Jurkat, Clone E6-1 (cell line): ENCODE results near the gene NBEAL2.
A peak's percentile ranks its signal among the peaks of the same experiment; 100 is the strongest.

Experiments used
- DNase-seq: peaks from one replicate; pipeline ENCODE4 v3.0.0-alpha.2; 2011; ENCODE audit warnings: low read depth, low spot score
- H3K4me3 ChIP-seq: 2 replicates; pipeline ENCODE4 v1.5.1; 2011; ENCODE audit warnings: mild to moderate bottlenecking, low read length, control low read depth, moderate library complexity

Gene NBEAL2

GRCh38 chr3:47006145-47006651 lies 26.7 kb downstream of the NBEAL2 start:
- no peak overlapping the region for H3K4me3 ChIP-seq
- no peak for DNase-seq

- no peak overlapping the region for H3K4me3 ChIP-seq
- no peak for DNase-seq
These were observed 27.5 kb downstream of the NBEAL2 start for GRCh38 chr3:47007001-47007400.

- no peak for DNase-seq
- no peak overlapping the region for H3K4me3 ChIP-seq
These were observed 28.2 kb downstream of the NBEAL2 start for GRCh38 chr3:47007482-47008233.

- DNase-seq, result no peak
- H3K4me3 ChIP-seq, result no peak overlapping the region
These were observed 28.8 kb downstream of the NBEAL2 start for GRCh38 chr3:47008234-47008796.

GRCh38 chr3:47008851-47009224 lies 29.4 kb downstream of the NBEAL2 start:
- no peak overlapping the region for H3K4me3 ChIP-seq

GRCh38 chr3:47009225-47010110 lies 30.0 kb downstream of the NBEAL2 start:
- no peak for DNase-seq
- no peak overlapping the region for H3K4me3 ChIP-seq

More at GRCh38 chr3:47008851-47009224, 29.4 kb downstream of the NBEAL2 start:
- no peak for DNase-seq

- no peak overlapping the region for H3K4me3 ChIP-seq
These were observed 30.7 kb downstream of the NBEAL2 start for GRCh38 chr3:47010111-47010712.

GRCh38 chr3:47010910-47011309 lies 31.4 kb downstream of the NBEAL2 start:
- no peak for DNase-seq

More at GRCh38 chr3:47010111-47010712, 30.7 kb downstream of the NBEAL2 start:
- DNase-seq, result no peak

GRCh38 chr3:47011371-47011770 lies 31.9 kb downstream of the NBEAL2 start:
- no peak overlapping the region for H3K4me3 ChIP-seq
- no peak for DNase-seq

More at GRCh38 chr3:47010910-47011309, 31.4 kb downstream of the NBEAL2 start:
- H3K4me3 ChIP-seq, result no peak overlapping the region

GRCh38 chr3:47012342-47013230 lies 33.1 kb downstream of the NBEAL2 start:
- no peak overlapping the region for H3K4me3 ChIP-seq
- DNase-seq, result peak; percentile 69

- no peak overlapping the region for H3K4me3 ChIP-seq
- DNase-seq, result no peak
These were observed 33.8 kb downstream of the NBEAL2 start for GRCh38 chr3:47013231-47013630.

GRCh38 chr3:47014036-47014435 lies 34.6 kb downstream of the NBEAL2 start:
- no peak overlapping the region for H3K4me3 ChIP-seq
- no peak for DNase-seq

GRCh38 chr3:47015151-47015550 lies 35.7 kb downstream of the NBEAL2 start:
- H3K4me3 ChIP-seq, result no peak overlapping the region
- peak; percentile 30 for DNase-seq

- DNase-seq, result no peak
- peak overlapping the region; percentile 31 for H3K4me3 ChIP-seq
These were observed 36.8 kb downstream of the NBEAL2 start for GRCh38 chr3:47016086-47016933.

- peak; percentile 86 for DNase-seq
- H3K4me3 ChIP-seq, result peak overlapping the region; percentile 31
These were observed 37.5 kb downstream of the NBEAL2 start for GRCh38 chr3:47016934-47017435.

GRCh38 chr3:47017504-47018268 lies 38.2 kb downstream of the NBEAL2 start:
- DNase-seq, result peak; percentile 87

GRCh38 chr3:47018269-47018611 lies 38.8 kb downstream of the NBEAL2 start:
- H3K4me3 ChIP-seq, result no peak overlapping the region
- DNase-seq, result no peak

More at GRCh38 chr3:47017504-47018268, 38.2 kb downstream of the NBEAL2 start:
- peak overlapping the region; percentile 31 for H3K4me3 ChIP-seq
